Measurements from ENCODE around the gene XPO6.

DNA sequence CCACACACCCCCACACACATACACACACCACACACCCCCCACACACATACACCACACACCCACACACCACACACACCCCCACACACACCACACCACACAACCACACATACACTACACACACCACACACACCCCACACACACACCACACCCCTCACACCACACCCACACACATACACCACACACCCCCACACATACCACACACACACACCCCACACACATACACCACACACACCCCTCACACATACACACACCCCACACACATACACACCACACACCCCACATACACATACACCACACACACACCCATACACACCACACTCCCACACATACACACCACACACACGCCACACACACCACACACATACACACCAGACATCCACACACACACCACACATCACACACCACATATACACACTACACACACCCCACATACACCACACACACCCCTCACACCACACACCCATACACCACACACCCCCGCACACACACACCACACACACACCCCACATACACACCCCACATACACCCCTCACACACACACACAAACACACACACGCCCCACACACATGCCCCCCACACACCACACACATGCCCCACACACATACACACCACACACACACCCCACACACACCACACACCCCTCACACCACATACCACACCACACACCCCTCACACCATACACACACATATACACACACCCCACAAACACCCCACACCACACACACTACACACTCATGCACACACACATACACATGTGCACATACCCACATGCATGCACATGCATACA is 122.4 kb downstream of the XPO6 start:
- no peak for TF ChIP-seq HDGF (IDR thresholded peaks at IDR 0.05; ENCODE audit: borderline replicate concordance)
- TF ChIP-seq BHLHE40 (IDR thresholded peaks at IDR 0.05; ENCODE audit: borderline replicate concordance) = no peak
- no peak for TF ChIP-seq SUZ12 (IDR thresholded peaks at IDR 0.05)
- no peak for TF ChIP-seq NFRKB (IDR thresholded peaks at IDR 0.05)
- TF ChIP-seq FOXA1 (IDR thresholded peaks at IDR 0.05) = no peak
- TF ChIP-seq FOXM1 (IDR thresholded peaks at IDR 0.05; ENCODE audit: borderline replicate concordance) = no peak
- no peak for TF ChIP-seq SP1 (IDR thresholded peaks at IDR 0.05)
- no peak for TF ChIP-seq CTBP1 (IDR thresholded peaks at IDR 0.05; ENCODE audit: borderline replicate concordance)
- TF ChIP-seq PKNOX1 (IDR thresholded peaks at IDR 0.05) = no peak
- TF ChIP-seq LEF1 (IDR thresholded peaks at IDR 0.05; ENCODE audit: borderline replicate concordance) = no peak
- TF ChIP-seq L3MBTL2 (conservative IDR thresholded peaks at IDR 0.05) = no peak

All from HEK293T (cell line).